ENCODE measurements around the gene USP47.

The USP47 gene

DNA sequence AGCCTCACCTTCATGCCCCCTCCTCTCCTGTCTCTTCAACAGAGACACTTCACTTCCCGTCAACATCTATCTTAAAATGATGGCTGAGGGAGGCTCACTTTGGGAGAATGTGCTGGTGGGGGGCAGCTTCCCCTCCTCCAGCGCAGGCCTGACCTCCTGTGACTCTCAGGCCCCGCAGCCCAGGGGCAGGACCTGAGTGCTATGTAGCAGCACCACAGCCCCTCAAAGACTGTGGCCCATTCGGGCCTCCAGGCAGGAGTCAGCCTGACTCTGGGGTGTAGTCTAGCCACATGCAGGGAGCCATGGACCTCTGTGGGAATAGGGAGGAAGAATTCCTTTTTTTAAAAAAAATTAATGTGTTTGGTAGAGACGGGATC lies 123.0 kb downstream of the USP47 start:
- in situ Hi-C loops (cut with MboI; ENCODE audit: low sequenced_read_pairs): no loop called here

GRCh38 chr11:11965192-11965591 lies 123.4 kb downstream of the USP47 start:
- in situ Hi-C loops (cut with MboI; ENCODE audit: low sequenced_read_pairs): no loop called here

GRCh38 chr11:11965656-11966353 lies 124.0 kb downstream of the USP47 start:
- in situ Hi-C loops (cut with MboI; ENCODE audit: low sequenced_read_pairs): no loop called here

DNA sequence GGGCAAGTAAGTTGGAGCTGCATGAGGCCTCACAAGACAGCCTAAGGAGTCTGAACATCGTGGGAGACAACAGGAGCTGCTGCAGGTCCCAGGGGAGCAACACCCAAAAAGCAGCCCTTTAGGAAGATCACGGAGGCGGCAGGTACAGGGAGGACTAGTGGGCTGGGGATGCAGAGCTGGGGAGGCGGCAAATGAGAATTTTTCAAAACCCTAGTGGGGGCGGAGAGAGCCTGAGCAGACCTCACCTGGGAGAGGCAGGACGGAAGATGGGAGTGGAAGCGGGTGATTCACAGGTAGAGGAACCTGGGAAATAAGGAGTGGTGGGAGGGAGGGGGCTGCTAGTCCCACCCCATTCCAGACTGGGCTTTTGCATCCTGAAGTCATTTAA lies 124.6 kb downstream of the USP47 start:
- in situ Hi-C loops (cut with MboI; ENCODE audit: low sequenced_read_pairs): no loop called here

- in situ Hi-C loops (cut with MboI; ENCODE audit: low sequenced_read_pairs): no loop called here
These were observed 125.3 kb downstream of the USP47 start for GRCh38 chr11:11966826-11967668.

GRCh38 chr11:11967669-11968510 lies 126.1 kb downstream of the USP47 start:
- in situ Hi-C loops (cut with MboI; ENCODE audit: low sequenced_read_pairs): no loop called here

- in situ Hi-C loops (cut with MboI; ENCODE audit: low sequenced_read_pairs): no loop called here
These were observed 126.9 kb downstream of the USP47 start for GRCh38 chr11:11968511-11969280.

DNA sequence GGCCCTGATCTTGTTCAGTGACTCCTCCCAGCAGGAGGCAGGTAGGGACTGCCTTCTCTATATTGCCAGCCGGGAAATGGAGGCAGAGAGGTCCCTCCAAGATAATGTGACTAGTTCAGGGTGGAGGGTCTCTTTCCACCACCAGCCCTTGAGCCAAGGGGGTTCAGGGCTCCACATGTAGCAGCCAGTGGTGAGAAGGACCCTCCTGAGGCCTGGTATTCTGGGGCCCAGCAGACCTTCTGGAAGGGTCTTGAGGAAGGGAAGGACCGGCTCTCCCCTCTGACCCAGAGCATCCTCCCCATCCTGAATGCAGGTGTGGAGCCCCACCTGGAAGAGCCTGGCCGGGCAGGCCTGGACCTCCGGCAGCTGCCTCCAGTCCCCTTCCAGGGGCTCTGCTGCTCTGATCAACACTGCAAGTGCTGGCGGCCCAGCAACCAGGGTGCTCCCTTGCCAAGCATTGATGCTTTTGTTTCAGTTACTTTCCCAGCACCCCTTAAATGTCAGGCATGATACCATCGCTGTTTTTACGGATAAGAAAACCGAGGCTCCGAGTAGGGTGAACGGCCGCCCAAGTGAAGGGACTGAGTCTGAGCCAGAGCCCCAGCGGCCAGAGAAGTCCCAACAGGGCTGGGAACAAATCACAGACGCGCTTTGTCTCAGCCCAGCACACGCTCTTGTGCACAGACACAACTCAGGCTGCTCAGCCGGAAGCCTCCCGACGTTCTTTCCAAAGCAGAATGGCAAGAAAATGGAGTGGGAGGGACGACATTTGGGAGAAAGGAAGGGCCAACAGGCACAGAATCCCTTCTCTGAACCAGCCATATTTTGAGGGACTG lies 127.8 kb downstream of the USP47 start:
- in situ Hi-C loops (cut with MboI; ENCODE audit: low sequenced_read_pairs): no loop called here

DNA sequence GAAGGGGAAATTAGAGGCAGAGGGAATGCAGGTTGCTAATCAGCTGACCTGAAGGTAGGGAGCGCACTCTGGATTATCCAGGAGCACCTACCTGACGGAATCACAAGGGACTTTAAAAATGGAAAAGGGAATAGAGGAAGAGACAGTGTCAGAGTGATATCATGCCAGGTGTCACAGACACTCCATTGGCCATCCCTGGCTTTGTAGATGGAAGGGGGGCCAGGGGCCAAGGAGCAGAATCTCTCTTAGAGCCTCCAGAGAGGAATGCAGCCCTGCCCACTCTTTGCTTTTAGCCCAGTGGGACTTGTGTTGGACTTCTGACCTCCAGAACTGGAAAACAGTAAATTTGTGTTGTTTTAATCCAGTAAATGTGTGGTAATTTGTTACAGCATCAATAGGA lies 128.8 kb downstream of the USP47 start:
- in situ Hi-C loops (cut with MboI; ENCODE audit: low sequenced_read_pairs): no loop called here

DNA sequence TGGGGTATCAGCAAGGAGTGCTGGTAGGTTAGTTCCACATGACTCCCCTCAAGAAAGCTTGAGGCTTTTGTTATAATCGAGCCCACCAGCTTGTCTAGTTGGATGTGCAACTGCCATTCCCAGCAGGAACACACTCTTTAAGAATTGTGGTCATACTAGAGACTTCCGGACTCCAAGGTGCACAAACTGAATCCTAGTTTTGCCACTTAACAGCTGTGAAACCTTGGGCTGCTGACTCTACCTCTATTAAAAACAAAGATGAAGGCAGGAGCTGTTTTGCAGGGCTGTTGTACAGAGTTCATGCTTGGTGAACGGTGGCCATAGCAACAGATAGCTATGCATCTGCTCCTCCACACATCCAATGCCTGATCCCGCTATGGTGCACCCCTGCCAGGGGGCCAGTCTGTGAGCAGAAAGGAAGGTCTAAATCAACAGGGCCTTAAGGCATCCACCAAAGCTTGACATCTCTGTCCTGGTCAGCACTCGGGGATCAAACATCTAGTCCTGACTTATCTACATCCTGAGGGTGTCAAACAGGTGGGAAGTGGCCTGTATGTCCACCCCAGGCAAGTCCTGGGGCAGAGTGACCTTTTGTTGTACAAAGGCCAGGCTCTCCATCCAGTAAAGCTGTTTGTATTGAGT lies 130.3 kb downstream of the USP47 start:
- in situ Hi-C loops (cut with MboI; ENCODE audit: low sequenced_read_pairs): no loop called here

GRCh38 chr11:11972730-11973341 lies 131.1 kb downstream of the USP47 start:
- in situ Hi-C loops (cut with MboI; ENCODE audit: low sequenced_read_pairs): no loop called here

DNA sequence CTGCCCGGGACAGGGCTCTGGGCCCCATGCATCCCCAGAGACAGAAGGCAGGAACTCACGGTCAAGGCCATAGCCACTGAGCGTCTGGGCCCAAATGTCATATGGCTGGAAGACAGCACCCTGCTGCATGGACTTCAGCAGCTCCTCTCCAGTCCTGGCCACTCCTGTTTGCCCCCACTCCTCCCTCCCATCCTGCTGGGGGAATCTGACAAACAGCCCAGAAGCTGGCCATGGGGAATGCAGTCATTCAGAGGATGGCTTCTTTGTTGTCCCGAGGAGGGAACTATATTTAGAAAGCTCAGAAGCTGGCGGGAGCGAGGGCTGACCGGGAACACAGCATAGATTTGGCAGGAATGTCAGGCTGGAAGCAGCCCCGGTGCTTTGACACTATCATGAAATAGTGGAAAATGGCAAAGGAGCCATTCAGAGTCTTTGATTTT lies 131.6 kb downstream of the USP47 start:
- in situ Hi-C loops (cut with MboI; ENCODE audit: low sequenced_read_pairs): no loop called here

DNA sequence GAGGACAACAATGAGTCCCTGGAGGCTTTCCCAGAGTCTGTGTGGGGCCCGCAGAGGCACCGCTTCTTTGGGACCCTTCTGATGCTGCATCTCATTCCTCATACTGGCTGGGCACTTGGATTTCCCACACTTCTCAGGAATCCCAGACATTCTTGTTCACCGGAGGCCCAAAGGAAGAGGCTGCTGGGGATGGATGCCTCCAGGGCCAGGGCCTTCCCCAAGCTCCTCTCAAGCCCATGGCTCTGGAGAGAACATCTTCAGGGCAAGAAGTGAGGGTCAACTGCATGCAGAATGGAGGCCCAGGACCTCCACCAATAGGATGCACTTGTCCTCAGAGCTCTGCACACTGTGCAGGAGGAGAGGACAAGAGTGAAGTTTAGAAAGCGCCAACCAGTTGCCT lies 132.1 kb downstream of the USP47 start:
- in situ Hi-C loops (cut with MboI; ENCODE audit: low sequenced_read_pairs): no loop called here

GRCh38 chr11:11975201-11976092 lies 133.7 kb downstream of the USP47 start:
- in situ Hi-C loops (cut with MboI; ENCODE audit: low sequenced_read_pairs): no loop called here

DNA sequence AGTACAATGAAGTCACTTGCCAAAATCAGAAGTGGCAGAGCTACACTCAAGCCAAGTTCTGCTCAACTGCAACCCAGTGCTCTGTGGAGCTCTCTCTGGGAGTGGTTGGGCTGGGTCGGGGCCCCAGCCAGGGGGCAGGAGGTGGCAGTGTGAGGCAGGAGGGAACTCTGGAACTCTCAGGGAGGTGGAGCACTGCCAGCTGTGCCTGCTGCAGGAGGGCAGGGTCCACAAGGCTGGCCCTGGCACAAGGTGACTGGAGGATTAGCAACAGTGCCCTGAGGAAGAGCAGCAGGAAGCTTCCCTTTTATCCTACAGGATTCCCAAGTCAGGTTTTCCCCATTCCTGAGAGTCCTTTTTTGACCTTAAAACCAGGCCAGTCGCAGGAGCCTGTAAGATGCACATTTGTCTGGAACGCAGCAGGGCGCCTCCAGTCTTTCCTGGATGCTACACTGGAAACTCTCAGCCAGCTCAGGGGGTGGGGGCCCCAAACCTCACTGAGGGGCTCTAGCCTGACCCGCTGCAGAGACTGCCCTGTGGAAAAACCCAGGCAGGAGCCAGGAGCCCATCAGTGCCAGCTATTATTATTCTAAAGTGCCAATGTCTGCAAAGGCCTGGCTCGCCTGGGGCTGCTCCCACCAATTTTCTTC lies 134.8 kb downstream of the USP47 start:
- in situ Hi-C loops (cut with MboI; ENCODE audit: low sequenced_read_pairs): no loop called here

DNA sequence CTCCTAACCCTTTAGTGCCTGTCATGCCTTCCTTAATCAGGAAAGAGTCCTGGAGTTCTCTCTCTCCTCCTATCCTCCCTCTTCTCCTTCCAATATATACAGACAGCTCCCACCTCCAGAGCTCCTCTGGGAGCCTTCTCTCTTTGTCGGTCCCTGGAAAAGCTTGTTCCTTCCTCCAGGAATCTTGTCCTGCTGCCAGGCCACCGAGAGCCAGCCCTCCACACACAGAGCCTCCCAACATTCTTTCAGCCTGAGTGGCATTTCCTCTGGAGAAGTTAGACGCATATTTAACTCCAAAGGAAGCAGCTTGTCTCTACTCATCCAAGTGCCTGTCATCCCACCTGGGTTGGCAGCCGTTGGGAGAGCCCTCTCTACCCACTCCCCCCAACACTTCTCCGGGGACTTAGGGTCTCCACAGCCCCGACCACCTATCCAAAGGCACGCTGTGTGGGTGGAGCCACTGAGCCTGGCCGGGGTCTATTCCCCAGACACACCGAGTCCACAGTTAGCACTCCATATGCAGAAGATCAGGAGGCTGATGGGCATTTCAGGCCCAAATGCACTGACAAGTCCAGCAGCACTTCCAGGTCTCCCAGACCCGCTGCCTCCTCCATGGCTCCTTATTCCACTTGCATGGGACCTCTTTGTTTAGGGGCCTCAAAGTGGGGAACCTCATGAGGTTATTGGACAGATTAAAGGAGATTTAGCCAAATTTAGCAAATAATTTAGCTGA lies 135.6 kb downstream of the USP47 start:
- in situ Hi-C loops (cut with MboI; ENCODE audit: low sequenced_read_pairs): no loop called here
